ENCODE results near the gene DNAAF5.
"Not testable (repeated sequence)": the region's sequence is repeated elsewhere in the genome, so short reads cannot be mapped to it uniquely, and the experiment has no call there.

The DNAAF5 gene

GRCh38 chr7:748446-748845, 21.9 kb downstream of the DNAAF5 start:
- DNase-seq = no peak

GRCh38 chr7:749140-749551, 22.6 kb downstream of the DNAAF5 start:
- no peak for DNase-seq

- DNase-seq = no peak
Observed at GRCh38 chr7:750111-750905, 23.8 kb downstream of the DNAAF5 start.

- peak; percentile 23 for DNase-seq
Observed at GRCh38 chr7:751826-752225, 25.3 kb downstream of the DNAAF5 start.

- DNase-seq = not testable (repeated sequence)
Observed at GRCh38 chr7:752256-752655, 25.8 kb downstream of the DNAAF5 start.

GRCh38 chr7:753190-753589, 26.7 kb downstream of the DNAAF5 start:
- no peak for DNase-seq

- DNase-seq = no peak
Observed at GRCh38 chr7:754531-755412, 28.3 kb downstream of the DNAAF5 start.

- DNase-seq = no peak
Observed at GRCh38 chr7:755413-755805, 28.9 kb downstream of the DNAAF5 start.

- DNase-seq = no peak
Observed at GRCh38 chr7:756231-756927, 29.9 kb downstream of the DNAAF5 start.

GRCh38 chr7:756928-757560, 30.5 kb downstream of the DNAAF5 start:
- DNase-seq = no peak

- DNase-seq = no peak
Observed at GRCh38 chr7:757741-758163, 31.3 kb downstream of the DNAAF5 start.

GRCh38 chr7:759569-759968, 33.1 kb downstream of the DNAAF5 start:
- DNase-seq = no peak

- DNase-seq = no peak
Observed at GRCh38 chr7:760006-760405, 33.5 kb downstream of the DNAAF5 start.

GRCh38 chr7:761101-761500, 34.6 kb downstream of the DNAAF5 start:
- DNase-seq = no peak

- no peak for DNase-seq
Observed at GRCh38 chr7:761631-762030, 35.1 kb downstream of the DNAAF5 start.

- DNase-seq = no peak
Observed at GRCh38 chr7:762885-763284, 36.4 kb downstream of the DNAAF5 start.

GRCh38 chr7:763762-764161, 37.3 kb downstream of the DNAAF5 start:
- DNase-seq = no peak

GRCh38 chr7:765383-765782, 38.9 kb downstream of the DNAAF5 start:
- no peak for DNase-seq

GRCh38 chr7:767580-767940, 41.1 kb downstream of the DNAAF5 start:
- peak; percentile 25 for DNase-seq

GRCh38 chr7:767941-768731, 41.6 kb downstream of the DNAAF5 start:
- DNase-seq = peak; percentile 54

- DNase-seq = peak; percentile 20
Observed at GRCh38 chr7:768881-769504, 42.5 kb downstream of the DNAAF5 start.

- no peak for DNase-seq
Observed at GRCh38 chr7:770336-770735, 43.8 kb downstream of the DNAAF5 start.
